Activated CD4-positive, alpha-beta T cell treated with anti-CD3 and anti-CD28 coated beads, Interleukin-2, Interleukin-6, amounts not matched to agents 100 ng/mL and 50 ng/mL, durations not matched to agents 16 hours and 8 hours (primary cell): ENCODE measurements around the gene FBXO42.

ENCODE experiments used
- DNase-seq: peaks from one replicate; pipeline ENCODE4 v3.0.0-alpha.2; 2020

Gene FBXO42

DNA sequence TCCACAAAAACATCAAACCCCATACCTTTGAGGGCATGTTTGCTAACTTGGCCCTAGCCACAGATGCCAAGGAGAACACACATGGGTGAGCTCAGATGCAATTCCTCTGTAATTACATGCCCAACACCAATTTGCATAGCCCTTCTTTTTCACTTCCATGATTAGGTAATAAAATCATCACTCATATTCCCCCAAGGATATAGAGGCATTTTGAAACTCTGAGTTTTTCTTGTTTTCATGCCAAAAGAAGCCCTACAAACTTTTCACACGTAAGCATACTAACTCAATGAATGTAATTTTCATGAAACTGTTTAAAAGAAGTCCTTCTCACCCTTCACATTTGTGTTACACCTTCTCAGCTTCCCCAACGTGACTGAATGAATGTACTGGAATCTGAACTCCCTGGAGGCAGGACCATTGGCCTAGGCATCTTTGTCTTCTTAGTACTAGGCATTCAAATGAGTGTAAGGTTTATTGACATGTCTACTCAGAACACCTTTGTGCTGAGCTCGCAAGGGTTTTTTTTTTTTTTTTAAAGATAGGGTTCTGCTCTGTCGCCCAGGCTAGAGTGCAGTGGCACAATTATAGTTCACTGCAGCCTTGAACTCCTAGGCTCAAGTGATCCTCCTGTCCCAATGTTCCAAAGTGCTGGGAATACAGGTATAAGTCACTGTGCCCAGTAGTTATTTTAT is 31.0 kb downstream of the FBXO42 start:
- no peak for DNase-seq

DNA sequence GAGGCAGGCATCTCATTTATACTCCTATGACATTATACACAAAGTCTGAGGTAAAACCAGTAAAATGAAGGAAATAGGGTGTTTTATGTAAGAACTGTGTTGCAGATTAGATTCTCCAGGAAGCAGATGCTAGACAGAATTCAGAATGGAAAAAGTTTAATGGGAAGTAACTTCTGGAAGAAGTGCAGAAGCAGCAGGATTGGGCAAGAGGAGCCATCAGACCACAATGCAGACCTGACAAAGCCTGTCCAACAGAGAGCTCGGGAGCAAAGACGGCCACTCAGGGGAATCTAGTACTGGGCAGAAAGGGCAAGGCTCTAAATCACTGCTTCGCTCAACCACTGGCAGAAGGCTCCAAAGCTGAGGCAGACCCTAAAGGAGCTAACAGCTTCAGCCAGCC is 33.7 kb downstream of the FBXO42 start:
- DNase-seq = no peak

DNA sequence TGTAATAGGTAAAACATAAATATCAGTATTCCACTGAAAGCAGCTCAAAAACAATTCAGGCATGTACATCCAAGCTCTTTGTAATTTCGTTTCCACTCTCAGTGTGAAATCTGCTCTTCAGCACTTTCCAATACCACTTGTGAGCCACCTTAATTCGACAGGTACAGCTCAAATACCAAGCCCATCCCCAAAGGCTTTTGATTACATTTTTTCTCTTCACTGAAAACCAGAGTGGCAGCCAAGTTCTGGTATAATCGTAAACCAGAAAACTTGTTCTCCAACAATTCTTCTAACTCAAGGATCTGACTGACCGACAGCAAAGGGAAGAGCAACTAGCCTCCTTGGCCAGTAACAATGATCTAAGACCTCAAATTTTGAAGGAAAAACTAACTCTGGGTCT is 36.8 kb downstream of the FBXO42 start:
- DNase-seq = no peak

DNA sequence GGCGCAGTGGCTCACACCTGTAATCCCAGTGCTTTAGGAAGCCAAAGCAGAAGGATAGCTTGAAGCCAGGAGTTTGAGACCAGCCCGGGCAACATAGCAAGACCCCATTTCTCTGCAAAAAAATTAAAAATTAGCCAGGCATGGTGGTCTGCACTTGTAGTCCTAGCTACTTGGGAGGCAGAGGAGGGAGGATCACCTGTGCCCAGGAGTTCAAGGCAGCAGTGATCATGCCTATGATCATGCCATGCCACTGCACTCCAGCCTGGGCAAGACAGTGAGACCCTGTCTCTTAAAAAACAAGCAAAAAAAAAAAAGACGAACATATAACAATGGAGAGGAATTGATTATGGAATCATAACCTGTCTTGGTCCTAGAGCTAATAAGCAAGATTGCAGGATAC is 45.1 kb downstream of the FBXO42 start:
- DNase-seq = no peak

DNA sequence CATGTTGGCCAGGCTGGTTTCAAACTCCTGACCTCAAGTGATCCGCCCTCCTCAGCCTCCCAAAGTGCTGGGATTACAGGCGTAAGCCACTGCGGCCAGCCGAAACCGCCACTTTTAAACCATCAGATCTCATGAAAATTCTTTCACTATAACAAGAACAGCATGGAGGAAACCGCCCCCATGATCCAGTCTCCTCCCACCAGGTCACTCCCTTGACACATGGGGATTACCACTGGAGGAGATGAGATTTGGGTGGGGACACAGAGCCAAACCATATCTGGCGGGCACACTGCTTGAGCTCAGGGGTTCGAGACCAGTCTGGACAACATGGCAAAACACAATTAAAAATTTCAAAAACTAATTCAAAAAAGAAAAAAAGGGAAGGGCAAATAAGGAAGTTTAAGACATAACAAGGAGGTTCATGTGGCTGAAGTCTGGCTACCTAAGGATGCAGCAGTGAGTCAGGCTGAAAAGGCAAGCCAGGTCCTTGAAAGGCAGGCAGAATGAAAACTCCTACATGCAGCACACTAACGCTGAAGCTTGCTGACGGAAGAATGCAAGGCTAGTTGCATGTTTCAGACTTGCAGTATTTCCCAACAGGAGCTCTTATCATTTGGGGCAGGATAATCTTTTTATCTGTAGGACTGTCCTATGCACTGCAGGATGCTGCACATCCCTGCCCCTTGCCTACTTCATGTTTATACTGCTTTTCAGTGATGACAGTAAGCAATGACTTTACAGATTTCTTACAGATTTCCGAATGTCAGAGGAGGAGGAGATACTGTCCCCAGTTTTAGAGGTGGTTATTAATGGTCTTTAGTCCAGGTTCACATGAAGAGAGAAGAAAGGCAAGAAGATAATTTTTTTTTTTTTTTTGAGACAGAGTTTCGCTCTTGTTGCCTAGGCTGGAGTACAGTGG is 49.3 kb downstream of the FBXO42 start:
- DNase-seq = no peak

DNA sequence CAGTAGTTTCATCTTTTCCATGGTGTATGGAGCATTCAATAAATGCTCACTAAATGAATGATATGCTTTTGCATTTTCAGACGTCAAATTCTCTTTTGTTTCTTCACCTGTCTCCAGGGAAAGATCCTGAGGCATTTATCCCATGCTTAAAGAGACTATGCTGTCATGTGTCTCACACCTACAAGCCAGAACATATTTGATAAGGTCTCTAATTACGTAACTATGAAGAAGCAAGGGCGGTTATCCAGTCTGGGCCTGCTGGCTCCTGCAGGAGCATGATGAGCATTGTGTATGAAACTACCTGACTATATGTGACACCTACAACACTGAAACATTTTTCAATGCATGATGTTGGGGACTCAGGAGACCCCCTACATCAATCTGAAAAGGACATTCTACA is 51.8 kb downstream of the FBXO42 start:
- DNase-seq = no peak

DNA sequence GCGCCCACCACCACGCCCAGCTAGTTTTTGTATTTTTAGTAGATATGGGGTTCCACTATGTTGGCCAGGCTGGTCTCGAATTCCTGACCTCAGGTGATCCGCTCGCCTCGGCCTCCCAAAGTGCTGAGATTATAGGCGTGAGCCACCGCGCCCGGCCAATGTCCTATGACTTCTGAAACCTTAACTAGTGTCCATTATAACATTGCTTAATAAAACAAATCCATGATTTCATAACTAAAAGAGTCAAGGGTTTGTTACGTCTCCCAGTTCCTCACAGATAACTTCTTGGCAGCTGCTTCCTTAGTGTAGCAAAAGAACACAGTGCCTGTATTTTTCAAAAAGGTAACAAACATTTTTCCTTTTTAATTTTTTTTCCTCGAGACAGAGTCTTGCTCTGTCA is 53.6 kb downstream of the FBXO42 start:
- no peak for DNase-seq

DNA sequence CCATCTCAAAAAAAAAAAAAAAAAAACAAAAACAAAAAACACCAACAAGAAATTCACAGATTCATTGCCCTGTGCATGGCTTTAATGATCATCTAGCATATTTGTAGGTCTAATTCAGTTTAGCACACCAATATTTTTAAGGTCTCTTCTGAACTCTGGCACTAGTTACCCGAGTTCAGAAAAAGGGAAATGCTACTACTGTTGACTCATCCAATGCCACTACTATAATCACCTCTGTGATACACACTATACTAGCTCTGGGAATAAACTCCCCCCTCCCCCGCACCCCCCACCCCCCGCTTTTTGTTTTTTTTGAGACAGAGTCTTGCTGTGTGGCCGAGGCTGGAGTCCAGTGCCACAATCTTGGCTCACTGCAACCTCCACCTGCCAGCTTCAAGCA is 55.6 kb downstream of the FBXO42 start:
- no peak for DNase-seq

DNA sequence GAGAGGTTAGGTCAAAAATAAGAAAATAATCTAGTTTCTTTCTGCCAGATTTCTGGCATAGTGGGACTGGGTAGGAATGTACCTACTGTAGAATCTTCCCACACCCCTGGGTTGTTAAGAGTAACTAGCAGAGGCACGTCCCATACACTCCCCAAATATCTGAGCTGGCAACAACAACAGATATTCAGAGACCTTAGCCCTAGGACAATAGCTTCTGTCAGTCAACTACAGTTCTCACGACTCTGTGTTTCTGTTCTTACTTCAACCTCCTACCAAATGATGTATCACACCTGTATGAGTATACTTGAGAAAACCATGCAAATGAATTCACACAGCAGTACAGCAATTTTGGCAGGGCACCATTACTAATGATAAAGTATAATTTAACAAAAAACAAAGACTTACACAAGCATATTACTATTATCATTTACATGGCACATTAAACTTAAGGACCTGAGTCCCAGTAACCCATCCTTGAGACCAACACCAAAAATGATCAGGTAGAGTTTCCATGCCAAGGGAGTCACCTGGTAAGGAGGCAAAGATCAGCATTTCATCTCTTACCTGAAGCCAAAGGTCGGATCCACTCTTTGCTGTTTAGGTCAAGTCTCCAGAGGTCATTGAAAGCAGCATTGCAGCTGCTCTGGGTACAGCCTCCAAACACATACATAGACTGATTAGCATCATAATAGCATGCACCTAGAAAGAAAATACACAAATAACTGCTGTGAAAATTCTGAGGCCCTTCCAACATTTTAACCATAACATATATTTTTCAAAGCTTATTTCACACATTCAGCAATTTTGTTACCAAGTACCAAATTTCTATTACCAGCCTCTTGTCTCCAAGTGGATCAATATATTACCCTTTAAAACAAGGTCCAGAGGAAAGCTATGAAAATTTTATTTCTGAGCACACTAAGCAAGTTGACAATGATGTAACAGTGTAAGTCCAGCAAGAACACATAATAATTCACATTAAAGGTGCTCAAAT is 57.8 kb downstream of the FBXO42 start:
- DNase-seq = no peak

DNA sequence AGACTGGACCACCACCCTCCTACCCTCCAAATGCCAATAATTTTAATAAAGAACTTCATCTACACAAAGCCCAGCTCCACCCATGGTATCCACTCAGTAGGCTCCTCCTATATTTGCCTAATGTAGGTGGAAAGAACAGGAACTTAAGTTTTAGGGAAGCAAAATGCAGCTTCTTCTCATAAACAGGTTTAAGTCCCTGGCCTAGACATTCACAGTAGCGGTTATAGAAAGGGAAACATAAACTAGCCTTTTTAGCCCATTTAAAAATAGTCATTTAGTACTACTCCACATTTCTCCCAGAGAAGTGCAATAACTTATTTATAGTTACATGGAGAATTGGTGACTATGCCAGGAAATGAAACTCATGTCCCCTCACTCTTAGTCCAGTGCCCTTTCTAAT is 58.7 kb downstream of the FBXO42 start:
- no peak for DNase-seq

DNA sequence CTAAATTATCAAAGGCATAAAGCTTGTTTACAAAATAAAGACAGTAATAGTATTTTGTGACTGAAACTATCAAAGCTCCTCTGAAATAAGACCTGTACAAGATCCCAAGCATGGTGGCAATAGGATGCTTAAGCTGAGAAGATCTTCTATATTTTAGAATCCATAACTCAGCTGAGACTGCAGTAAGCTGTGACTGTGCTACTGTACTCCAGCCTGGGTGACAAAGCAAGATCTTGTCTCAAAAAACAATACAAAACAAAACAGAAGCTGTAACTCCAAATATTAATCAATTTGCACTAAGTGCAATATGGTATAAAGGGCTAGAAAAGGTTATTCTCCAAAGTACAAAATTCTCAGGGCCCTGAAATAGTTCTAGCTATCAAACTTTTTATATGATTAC is 59.5 kb downstream of the FBXO42 start:
- no peak for DNase-seq

DNA sequence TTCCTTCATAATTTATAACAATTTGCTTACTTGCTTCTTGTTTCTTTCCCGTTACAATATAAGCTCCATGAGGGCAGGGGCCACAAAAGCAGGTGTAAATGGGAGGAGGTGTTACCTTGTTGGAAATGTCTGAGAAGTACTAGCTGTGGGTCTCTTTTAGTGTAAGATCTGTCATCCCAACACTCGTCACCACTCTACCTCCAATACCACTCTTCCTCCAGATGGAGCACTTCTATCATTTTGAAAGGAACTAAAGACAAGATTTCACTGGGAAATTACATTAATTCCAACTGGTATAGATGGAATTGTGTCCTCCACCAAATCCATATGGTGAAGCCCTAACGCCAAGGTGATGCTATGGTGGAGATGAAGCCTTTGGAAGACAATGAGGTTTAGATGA is 62.3 kb downstream of the FBXO42 start:
- no peak for DNase-seq

DNA sequence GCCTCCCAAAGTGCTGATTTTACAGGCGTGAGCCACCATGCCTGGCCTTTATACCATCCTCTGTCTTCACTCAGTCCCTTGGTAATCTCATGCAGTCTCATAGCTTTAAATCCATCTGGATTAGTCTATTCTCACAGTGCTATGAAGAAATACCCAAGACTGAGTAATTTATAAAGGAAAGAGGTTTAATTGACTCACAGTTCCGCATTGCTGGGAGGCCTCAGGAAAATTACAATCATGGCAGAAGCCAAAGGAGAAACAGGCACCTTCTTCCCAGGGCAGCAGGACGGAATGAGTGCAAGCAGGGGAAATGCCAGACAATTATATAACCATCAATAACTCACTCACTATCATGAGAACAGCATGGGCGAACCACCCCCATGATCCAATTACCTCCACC is 66.2 kb downstream of the FBXO42 start:
- DNase-seq = no peak

DNA sequence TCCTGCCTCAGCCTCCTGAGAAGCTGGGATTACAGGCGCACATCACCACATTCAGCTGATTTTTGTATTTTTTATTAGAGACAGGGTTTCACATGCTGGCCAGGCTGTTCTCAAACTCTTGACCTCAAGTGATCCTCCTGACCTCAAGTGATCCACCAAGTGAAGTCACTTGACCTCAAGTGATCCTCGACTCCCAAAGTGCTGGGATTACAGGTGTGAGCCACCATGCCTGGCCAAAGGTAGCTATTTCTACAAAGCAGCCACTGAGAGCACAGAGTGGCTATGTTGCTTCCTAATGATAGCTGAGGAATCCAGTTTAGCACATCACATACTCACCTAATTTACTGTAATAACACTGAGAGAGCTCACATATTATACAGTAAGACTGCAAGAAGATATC is 70.5 kb downstream of the FBXO42 start:
- no peak for DNase-seq

DNA sequence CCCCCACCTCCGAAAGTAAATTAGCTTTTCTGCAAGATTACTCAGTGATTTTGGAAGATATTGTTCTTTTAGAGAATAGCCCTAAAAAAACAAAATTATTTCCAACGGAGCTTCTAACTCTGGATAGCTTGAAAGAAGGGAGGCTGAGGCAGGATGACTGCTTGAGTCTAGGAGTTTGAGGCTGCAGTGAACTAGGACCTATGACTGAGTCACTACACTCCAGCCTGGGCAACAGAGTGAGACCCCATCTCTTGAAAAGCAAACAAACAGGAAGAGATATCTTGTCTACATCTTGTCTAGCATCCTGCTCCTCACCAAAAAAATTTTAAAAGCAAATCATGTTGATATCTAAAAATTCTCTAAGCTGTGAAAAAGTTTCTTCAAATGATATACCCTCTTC is 73.1 kb downstream of the FBXO42 start:
- no peak for DNase-seq

DNA sequence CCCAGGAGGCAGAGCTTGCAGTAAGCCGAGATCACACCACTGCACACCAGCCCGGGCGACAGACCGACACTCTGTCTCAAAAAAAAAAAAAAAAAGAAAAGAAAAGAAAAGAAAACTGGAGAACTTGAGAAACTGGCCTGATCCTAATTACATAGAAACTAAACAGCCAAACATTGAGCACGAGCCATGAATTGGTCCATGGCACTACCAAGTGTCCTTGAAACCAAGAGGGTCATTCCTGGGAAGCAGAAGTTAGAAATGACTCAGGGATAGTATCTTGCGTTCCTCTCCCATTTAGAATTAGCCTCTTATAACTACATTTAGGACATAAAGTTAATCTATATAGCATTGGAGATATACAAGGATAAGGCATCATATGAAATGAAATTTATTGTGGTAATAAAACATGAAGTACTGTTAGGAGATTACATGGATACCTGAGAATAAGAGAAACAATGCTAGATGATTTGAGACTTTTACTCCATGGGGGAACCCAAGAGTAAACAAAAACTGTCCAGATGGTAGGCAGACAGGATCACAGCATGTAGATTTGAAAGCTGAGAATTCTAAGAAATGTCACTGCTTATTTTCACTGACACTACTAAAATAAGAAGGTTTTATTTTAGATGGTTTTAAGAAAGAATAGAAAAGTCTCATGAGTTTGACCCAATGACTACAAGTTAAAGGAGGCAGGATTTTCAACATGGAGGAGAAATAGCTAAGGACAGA is 75.8 kb downstream of the FBXO42 start:
- no peak for DNase-seq

DNA sequence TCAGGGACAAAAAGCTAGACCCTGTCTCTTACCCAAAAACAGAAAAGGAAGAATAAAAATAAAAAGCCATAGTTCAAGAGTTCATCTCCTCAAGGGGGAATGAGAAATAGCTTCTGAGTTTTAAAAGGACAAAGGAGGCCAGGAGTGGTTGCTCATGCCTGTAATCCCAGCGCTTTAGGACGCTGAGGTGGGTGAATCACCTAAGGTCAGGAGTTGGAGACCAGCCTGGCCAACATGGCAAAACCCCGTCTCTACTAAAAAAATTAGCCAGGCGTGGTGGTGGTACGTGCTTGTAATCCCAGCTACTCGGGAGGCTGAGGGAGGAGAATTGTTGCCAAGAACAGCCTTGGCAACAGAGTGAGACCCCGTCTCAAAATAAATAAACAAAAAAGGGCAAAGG is 76.7 kb downstream of the FBXO42 start:
- no peak for DNase-seq

DNA sequence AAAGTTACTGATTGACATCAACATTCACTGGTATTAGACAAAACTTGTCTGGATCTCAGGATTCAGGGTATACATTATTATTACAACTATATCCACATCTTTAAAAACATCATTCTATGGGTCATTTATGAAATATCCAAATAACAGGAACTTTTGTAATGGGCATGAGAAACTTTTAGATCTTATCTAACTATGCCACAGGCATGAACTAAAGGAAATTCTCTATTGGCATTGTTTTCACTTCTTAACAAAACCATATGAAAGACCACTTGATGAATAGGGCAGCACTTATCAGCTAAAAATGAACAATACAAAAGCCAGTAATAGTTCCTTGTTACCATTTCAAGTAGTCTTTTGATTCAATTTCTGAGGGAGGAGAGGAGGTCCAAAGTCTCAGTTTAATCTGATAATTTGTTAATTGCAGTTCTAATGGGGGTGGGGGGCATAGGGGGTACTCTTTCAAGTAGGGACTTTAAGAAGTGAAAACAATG is 84.5 kb downstream of the FBXO42 start:
- DNase-seq = no peak

DNA sequence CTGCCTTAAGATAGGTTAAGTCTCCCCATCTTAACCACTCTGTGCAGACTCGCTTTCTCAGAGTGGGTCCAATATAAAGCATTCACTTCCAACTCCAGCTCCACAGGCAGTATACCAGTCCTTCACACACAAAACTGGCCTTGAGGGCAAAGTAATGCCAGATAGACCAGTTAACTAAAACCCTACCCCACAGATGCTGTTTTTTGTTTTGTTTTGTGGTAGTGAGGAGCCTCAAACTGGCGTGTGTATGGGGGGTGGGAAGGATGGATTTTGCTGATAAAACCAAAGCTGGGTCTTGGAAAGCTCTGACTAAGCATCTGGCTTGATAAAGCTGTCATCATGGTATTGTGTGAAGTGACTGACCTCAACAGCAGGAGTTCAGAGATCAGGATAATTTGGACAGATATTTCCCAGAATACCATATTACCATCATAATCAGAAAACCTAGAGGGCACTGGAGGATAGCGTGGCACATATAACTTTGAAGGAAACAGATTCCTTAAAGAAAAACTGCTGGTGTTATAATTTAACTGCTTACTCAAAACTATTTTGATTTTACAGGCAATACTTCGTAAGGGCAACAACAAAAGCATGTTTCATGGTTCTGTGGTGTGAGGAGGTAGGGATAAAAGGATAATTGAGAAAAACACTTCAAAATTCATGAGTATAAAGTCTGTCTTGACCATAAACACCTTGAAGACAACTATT is 85.7 kb downstream of the FBXO42 start:
- no peak for DNase-seq

DNA sequence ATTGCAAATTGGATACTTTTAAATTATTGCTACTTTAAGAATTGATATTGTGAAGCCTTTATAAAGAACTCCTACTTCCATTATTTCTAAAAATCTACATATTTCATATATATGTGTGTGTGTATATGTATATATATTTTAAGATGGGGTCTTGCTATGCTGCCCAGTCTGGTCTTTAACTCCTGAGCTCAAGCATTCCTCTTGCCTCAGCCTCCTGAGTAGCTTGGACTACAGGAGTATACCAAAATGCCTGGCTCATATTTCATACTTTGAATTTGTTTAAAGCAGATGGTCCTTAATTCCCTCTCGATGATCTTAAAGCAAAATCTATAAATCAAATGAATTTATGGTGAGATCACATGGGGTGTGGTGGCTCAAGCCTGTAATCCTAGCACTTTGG is 90.2 kb downstream of the FBXO42 start:
- no peak for DNase-seq

DNA sequence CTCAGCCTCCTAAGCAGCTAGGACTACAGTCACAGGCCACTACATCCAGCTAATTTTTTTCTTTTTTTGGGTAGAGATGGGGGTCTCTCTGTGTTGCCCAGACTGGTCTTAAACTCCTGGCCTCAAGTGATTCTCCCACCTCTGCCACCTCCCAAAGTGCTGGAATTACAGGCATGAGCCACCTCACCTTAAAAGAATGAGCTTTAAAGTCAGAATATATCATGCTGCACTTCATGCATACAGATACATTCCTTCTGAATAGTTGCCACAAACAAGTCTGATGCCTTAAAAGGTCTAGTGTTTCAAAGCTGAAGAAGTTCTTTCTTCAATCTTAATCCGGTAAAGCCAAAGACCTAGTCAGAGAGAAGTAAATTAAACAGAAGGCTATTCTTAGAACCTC is 91.5 kb downstream of the FBXO42 start:
- no peak for DNase-seq
